GM12872 (cell line): ENCODE measurements around the gene INSC.

Experiments
- TF ChIP-seq, protein P1 (sequence below): IDR thresholded peaks from 3 replicates; pipeline ENCODE4 v1.5.1; 2011; ENCODE audit warnings: low read depth, mild to moderate bottlenecking, low read length, moderate library complexity; ENCODE audit not compliant: insufficient read depth

Gene INSC

DNA sequence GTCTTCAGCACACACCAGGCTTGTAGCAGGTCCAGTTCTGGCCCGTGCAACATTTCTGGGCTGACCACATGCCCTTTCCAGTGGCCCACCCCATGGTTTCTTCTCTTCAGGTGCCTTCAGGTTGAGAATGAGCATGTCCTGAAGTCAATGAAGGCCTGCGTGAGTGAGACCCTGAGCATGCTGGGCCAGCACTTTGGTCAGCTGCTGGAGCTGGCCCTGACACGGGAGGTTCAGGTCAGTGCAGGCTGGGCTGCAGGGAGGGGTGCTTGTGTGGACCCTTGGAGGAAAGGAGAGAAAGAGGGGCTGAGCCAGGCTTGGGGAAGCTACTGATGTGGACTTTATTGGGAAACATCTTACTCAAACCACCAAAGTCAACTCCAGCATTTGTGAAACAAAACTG lies 63.5 kb downstream of the INSC start:
- TF ChIP-seq, protein P1, sequence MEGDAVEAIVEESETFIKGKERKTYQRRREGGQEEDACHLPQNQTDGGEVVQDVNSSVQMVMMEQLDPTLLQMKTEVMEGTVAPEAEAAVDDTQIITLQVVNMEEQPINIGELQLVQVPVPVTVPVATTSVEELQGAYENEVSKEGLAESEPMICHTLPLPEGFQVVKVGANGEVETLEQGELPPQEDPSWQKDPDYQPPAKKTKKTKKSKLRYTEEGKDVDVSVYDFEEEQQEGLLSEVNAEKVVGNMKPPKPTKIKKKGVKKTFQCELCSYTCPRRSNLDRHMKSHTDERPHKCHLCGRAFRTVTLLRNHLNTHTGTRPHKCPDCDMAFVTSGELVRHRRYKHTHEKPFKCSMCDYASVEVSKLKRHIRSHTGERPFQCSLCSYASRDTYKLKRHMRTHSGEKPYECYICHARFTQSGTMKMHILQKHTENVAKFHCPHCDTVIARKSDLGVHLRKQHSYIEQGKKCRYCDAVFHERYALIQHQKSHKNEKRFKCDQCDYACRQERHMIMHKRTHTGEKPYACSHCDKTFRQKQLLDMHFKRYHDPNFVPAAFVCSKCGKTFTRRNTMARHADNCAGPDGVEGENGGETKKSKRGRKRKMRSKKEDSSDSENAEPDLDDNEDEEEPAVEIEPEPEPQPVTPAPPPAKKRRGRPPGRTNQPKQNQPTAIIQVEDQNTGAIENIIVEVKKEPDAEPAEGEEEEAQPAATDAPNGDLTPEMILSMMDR, result no peak

GRCh38 chr11:15179167-15179566 lies 64.4 kb downstream of the INSC start:
- TF ChIP-seq, protein P1, result no peak

- TF ChIP-seq, protein P1, result no peak
Observed at GRCh38 chr11:15180212-15180792, 65.6 kb downstream of the INSC start.

GRCh38 chr11:15182372-15182771 lies 67.6 kb downstream of the INSC start:
- TF ChIP-seq, protein P1, result no peak

DNA sequence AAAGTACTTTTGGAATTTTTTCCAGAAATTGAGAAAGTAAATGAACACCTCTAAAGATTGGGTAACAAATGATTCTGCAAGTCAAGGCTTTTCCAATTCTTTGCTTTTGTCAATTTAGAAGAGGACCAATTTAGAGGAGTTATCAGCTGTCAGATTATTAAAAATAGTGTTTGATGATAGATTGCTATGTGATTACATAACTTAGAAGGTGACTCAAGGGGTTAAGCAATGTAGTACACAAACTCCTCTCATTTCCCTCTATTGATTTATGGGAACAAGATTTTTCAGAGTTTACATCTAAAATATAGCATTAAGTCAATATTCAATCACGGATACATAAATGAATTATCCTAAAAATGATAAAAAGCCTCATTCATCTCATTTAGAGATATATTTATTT lies 70.3 kb downstream of the INSC start:
- TF ChIP-seq, protein P1, result no peak

DNA sequence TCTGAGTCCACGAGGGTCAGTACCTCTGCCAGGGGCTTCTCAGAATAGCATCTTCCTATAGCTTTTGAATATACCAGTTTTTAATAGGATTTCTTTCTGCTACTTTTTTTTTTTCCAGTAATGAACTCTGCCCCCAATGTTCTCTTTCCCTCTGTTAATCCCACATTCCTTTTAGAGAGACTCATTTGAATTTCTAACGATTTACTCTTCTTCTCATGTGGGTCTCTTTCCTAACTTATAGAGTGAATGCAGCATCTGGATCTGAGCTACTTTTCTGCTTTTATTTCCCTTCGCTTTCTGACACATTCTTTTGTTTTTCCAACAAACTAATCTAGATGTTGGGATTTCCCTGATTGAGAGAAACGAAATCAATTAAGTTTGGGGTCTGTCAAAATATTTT lies 71.4 kb downstream of the INSC start:
- TF ChIP-seq, protein P1, result no peak

DNA sequence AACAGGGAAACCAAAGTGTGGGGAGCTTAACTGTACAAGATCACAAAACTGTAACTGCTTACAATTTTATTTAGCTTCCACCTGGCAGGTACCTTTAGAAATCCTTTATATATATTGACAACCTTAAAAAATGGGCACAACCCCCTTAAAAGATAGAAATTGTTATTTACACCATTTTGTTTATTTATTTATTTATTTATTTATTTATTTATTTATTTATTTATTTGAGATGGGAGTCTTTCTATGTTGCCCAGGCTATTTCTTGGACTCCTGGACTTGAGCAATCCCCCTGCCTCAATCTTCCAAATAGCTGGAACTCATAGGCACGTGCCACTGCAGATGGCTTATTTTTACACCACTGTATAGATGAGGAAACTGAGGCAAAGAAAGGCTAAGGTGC lies 74.5 kb downstream of the INSC start:
- TF ChIP-seq, protein P1, result no peak
